Activated CD8-positive, alpha-beta memory T cell treated with anti-CD3 and anti-CD28 coated beads, Interleukin-2, amount 50 U/mL, for 24 hours (primary cell): ENCODE results near the gene DYSF.

Experiments
- DNase-seq: peaks from one replicate; pipeline ENCODE4 v3.0.0-alpha.2; 2020; ENCODE audit errors: extremely low read depth

DYSF gene

DNA sequence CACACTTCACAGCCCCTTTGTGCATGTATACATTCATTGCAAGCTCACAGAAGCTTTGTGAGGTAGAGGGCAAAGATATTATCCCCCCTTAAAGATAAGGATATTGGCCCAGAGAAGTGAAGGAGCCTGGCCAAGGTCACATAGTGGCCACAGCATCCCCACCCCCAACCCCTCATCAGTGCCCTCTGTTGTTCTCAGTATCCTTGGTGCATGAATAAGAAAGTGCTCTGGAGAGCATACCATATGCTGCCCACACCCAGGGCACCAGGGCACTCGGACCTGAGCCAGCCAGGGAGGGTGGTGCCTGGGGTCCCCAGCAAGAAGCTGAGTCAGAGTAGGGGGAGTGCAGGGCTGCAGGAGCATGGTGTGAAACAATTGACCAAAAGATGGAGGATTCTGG is 3.3 kb downstream of the DYSF start:
- no peak for DNase-seq

DNA sequence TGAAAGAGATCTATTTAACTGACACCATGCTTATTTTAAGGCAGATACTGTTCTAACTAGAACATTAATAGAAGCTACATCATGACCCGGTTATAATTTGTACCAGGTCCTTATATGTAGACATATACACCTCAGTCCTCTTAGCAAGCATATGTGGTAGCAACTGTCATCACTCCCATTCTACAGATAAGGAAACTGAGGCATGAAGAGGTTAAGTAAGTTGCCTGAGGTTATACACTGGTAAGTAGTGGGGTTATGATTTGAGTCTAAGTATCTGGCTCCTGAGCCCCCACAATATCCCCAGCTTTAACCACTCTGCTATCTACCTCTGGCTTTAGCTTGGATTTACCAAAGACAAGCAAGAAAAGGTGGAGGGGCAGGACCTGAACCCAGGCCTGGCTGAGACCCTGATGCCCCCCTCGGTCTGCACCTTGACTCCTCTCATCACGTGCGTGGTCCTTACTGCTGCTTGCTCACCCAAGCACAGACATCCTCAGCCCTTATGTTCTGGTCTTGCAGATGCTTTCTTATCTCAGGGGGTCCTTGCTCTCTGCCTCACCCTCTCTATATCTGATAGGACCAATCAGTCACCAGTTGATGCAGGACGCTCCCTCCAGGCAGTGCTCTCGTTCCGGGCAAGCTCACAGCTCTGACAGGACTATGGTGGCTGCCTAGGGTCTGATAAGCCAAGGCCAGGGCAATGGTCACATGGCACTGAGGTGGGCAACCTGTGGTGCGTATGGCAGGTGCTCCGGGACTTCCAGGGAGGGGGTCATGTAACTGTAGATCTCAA is 4.0 kb downstream of the DYSF start:
- no peak for DNase-seq

DNA sequence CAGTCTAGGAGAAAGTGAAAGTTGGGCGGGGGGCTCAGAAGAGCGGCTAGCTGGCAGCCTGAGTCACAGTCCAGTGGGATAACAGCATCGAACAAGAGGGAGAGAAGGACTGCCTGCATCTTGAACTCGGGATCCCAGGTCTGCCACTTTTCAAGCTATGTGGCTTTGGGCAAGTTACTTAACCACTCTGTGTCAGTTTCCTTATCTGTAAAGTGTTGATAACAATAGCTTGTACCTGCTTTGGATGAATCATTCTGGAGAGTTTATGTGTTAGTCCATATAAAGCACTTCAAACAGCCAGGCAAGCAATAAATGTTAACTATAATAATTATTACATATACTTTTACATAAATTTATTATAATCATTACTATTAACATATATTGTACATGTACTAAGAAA is 4.6 kb downstream of the DYSF start:
- no peak for DNase-seq

DNA sequence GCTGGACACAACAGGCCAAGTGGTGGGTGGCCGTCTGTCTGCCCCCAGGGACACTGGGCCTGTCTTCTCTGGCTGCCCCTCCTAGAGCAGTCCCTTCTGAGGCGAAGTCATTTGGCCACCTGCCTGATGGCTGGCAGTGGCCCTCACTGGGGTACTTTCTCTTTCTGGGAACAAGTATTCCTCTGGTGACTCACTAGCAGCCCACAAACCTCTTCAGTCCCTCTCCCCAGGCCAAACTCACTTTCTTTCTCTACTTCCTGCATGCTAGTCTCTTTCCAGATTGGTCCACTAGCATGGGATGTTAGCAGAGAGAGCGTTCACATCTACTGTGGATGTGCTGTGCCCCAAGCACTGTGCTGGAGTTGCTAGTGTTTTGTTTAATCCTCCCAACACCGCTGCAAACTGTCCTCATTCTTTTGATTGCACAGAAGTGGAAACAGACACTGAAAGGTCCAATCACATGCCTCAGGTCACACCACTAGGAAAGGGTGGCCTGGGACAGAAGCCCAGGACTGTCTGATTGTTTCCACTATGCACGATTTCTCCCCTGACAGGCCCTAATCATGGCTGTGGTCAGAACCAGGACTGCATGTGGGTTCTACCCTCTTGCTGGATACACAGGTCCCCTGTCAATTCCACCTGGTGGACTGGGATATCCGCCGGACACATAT is 5.2 kb downstream of the DYSF start:
- DNase-seq = no peak

DNA sequence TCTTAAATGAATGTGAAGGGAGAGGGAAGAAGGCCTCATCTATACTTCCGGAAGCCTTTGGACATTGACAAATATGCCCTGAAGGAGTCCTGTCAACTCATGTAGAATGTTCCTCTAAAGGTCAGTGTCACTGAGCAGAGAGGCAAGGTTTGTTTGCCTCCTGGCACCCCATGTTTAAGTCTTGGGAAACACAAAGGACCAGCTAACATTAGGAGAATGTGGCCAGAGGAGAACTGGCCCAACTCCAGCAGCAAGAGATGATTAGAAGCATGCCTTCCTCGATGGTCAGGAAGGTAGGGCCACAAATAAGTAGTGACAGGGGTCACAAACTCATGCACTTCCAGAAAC is 5.7 kb downstream of the DYSF start:
- DNase-seq = no peak

DNA sequence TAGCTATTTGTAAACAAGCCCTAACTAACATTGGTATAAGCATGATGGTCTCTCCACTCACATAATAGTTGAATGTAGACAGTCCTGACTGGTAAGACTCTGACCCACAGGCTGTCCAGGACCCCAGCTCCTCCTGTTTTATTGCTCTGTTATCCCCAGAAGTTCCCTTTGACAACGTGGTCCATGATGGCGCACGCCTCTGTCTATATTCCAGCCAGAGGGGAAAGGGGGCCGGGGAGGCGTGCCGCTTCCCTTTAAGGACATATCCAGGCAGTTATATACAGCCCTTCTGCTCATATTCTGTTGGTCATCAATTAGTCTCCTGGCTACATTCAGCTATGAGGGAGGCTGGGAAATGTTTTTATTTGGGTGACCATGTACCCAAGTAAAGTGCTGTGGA is 6.7 kb downstream of the DYSF start:
- no peak for DNase-seq

DNA sequence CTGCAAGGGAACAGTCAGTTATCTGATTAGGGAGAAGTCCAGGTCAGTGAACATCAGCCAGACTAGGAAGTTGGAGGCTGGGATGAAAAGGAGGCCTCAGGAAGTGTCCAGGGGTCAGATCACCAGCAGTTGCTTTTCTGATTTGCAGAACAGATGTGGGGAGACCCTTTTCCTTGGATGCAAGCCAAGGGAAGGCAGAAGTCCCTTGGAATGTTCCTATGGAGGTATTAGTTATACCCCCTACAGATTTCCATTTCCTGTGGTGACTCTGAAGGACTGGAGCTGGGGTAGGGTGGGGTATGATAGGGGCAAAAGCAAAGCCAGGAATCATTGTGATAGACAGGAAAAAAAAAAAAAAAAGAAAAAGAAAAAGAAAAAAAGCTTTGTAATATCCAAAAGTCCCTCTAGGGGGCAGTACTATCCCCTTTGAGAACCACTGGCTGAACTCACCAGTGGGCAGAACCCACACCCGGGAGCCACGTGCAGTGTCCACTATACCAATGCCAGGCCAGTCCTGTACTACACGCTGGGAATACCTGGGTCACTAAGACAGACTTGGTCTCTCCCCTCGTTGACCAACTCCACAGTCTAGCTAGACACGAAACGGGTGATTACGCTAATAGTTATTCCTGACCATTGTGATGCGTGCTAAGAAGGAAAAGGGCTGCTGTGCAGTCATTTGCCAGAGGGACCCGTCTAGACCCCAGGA is 7.4 kb downstream of the DYSF start:
- no peak for DNase-seq

DNA sequence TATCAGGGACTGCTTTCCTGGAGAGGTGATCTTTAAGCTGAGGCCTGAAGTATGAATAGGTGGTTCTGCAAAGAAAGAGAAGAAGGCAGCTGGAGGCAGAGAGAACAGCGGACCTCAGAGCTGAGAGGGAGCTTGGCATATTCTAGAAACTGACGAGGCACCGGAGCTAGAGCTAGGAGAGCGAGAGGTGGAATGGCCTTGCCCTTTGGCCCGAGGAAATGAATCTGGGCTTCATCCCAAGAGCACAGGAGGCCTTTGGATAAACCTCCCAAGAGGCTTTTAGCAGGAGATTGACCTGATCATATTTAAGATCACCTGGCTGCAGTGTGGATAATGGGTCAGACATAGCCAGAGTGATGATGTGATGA is 7.9 kb downstream of the DYSF start:
- no peak for DNase-seq

DNA sequence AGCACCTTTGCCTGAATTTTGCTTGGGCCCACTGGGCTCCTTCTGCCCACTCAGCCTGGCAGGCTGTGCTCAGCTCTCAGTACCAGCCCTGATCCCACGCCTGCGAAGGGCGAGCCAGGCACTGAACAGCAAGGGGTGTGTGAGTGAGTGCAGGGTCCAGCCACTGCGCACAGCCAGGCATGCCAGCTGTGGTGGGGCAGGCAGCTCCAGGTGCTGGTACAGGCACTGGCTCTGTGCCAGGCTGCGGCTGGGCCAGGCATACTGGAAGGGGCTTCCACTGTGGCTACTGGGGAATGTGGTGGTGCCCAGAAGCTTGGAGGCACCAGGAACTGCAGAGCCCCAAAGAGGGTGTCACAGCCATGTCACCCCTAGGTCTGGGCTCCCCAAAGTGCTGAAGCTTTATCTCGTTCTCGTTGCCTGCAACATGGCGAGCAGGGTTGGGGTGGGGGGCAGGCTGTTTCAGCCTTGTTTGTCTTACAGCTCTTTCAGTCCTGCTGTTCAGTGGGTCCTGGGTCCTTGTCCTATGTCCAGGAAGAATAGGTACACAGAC is 8.8 kb downstream of the DYSF start:
- DNase-seq = no peak

DNA sequence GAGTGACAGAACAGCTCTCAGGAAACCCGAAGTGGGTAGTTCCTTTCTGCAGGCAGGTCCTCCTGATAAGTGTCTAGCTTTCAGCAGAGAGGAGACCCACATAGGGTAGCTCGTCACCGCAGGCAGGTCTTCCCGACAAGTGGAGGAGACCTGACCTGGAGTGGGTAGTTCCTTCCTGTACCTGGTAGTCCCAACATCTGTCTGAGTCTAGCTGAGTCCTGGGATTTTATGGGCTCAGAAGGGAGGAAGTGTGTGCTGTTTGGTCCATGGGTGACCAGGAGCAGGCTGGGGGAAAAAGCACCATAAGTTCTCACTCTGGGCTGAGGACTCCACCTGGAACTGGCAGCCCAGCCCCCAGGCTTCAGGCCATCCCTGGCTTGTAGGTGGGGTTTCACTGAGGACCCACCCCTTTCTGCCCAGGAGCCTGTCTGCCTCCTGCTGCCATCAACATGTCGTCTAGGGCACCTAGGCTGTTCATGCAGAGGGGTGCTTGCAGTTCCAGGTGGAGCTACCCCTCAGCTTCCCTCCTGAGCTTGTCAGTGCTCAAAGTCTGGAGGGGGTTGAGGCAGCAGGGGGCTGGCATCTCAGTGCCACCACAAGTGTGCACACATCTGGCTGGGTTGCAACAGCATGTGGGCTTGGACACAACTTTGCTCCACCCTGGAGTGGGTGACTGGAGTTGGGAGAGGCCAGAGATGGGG is 9.4 kb downstream of the DYSF start:
- DNase-seq = no peak

DNA sequence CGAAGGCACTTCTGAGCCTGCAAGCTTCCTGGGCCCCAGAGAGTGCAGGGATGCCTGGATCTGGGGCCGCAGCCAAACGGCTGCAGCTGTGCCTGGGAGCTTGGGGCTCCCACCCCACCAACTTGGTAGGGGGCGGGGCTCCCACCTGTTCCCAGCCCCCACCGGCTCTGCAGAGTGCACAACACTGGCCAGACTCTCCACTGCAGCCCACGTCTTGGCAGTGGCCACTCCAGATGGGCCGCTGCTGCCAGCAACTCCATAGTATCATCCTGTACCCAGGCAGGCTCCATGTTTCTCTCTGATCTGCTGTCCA is 9.9 kb downstream of the DYSF start:
- DNase-seq = no peak

DNA sequence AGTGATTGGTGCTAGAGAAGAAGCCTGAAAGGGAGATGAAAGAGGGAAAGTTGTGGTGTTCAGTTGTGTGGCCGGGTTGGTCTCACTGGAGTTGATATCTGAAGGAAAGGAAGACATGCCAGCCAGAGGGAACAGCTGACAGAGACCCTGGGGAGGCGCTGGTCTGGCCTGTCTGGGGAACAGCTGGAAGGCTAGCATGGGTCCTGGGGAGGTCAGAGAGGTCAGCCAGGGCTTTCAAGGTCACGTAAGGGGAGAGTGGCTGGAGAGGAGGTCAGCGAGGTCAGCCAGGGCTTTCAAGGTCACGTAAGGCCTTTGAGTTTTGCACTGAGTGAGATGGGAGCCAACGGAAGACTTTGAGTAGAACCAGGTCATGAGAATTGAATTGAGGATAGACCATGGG is 11.0 kb downstream of the DYSF start:
- DNase-seq = no peak

DNA sequence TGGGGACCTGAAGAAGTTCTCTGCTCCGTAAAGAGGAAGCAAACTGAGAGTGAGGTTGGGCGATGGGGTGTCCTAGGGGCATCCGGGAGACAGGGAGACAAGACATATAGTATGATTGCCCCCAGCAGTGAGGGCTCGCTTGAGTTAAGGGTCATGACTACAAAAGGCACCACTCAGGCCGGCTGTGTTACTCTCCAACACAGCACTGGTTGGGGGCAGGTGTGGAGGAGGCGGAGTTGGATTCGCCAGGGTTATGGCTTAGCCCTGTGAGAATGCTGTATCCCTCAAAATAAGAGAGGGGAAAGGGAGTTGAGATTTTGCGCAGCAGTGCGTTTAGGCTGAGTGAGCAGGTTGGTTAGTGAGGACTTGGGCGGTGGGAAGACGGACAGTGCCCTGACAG is 12.0 kb downstream of the DYSF start:
- no peak for DNase-seq

DNA sequence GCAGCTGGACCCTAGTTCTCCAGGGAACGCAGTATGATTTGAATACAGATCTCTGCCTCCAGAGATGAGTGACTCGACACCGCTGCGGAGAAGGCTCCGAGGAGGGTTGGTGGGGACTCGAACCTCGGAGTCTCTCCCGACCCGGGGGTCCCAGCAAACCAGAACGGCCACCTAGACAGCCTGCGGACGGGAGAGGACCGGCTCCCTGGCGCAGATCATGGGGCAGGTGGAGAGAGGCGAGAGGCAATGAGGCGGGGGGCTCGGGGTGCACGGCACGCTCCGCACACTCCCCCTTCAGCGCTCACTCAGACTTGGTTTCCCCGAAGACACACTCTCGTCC is 12.6 kb downstream of the DYSF start:
- no peak for DNase-seq

DNA sequence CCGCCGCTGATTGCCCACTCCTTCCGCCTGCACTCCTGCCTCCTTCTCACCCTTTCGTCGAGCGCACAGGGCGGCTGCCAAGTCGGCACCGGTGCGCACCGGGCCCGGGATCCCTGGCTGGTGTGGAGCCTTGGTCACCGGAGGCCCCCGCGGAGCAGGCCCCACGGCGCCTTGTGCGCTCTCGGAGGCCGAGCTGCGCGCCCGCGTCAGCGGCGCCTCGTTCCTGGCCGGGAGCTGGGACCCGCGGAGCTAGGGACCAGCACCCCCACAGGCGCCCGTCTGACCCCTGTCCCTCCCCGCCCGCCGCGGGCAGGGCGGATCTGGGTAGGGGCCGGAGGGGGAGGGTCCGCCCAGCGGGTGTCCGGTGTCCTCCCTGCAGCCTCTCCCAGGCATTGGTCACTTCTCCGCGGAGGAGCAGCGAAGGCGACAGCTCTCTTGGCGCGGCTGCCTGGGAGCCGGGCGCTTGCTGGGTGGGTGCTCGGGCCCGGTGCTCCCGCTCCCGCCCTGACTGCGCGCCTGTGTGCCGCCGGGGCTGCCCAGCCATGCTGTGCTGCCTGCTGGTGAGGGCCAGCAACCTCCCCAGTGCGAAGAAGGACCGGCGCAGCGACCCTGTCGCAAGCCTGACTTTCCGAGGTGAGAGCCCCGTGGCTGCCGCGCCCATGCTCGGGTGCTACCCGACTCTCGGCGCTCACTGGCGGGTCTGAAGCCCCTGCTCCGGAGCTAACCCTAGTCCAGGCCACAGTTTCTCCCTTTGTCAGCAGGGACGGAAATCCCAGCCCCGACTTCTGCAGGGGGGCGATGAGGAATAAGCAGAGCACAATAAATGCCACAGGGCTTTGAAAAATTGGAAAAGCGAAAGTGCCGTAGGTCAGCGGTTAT is 13.2 kb downstream of the DYSF start:
- no peak for DNase-seq

DNA sequence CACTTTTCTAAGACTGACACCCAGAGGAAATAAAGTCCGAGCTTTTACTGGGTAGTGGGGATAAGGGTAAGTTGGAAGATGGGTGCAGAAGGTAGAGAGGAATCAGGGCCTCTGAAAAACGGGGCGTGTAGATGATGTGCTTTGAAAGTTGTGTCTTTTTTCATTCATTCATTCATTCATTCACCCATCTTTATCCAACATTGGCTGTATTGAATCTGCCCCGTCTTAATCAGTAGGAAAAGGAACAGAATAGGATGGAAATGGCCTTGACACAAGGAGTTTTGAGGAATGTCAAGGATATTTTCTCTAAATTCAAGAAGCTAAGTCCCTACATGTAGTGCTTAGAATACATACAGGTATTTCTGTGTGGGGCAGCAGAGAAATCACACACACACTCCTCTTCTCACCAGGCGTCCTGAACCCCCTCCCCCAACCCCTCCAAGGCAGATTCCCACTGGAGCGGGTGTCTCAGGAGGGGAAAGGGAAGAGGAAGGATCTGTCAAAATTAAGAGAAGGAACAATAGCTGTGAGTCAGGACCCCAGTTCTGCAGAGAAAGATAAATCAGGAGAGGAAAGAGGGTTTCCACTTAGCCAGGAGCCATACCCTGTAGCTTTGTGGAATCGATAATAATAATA is 13.9 kb downstream of the DYSF start:
- no peak for DNase-seq

DNA sequence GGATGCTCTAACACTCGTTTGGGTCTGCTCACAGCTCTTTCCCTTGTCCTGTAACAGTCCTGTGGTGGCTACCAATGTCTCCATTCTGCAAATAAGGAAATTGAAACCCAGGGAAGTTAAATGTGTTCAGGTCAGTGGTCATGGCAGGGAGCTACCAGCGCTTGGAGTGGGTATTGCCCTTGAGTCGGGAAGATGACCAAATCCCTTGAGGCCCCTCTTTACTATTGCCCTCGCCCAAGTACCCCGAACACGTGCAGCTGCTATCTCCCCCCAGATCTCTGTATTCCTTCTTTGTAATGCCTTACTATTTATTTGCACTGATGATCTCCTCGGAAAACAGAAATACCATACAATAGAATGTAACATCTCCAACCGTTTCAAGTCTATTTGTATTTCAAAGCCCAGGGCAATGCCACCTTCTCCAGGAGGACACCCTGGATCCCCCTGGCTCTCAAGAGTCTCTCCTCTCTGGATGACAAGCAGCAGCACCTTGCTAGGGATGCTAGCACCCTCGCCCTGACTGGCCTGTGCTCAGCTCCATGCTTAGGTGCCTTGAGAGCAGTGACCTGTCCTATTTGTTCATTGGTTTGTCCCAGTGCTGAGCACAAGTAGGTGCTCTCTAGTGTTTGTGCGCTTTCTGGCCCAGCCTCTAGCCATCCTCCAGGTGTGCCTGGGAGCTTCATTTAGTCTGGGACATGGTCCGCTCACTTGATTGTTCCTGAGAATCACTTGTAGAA is 15.1 kb downstream of the DYSF start:
- no peak for DNase-seq

DNA sequence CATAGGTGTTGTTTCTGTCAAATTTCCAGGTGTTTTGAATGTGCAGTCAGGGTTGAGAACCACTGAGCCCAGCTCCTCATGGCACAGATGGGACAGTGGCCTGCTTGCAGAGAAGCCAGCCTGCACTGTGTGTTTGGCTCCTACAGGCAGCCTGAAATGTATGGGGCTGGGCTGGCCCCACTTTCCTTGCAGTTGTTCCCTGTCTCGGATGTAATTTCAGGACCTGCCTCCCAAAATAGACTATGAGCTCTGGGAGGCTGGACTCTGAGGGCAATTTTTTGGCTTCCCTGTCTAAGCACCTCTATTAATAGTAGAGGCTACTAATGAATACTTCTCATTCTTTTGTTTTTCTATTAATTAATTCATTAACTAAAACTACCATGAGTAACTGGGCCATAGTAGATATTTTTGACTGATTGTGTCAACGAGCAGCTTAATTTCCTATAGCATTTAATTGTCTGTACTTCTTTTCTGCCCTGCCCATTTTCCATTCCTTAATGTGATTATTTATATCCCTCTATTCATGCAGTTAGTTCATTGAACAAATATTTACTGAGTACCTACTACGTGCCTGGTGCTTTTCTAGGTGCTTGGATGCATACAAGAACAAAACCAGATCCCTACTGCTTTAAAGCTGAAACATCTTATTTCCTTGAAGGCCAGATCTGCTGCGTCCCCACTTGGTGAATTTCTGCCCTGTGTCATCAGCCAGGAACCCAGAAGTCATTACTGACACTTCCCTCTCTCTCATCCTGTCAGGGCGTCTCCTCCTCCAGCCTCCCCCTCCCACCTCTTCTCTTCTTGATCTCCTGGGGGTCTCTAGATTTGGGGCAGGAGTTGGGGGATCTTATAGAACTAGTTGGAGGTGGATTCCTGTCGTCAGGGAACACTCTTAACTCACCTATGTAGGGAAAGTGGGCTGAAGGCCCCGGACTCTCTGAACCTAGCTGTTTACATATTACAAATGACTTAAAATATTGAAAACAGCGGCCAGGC is 16.3 kb downstream of the DYSF start:
- no peak for DNase-seq

DNA sequence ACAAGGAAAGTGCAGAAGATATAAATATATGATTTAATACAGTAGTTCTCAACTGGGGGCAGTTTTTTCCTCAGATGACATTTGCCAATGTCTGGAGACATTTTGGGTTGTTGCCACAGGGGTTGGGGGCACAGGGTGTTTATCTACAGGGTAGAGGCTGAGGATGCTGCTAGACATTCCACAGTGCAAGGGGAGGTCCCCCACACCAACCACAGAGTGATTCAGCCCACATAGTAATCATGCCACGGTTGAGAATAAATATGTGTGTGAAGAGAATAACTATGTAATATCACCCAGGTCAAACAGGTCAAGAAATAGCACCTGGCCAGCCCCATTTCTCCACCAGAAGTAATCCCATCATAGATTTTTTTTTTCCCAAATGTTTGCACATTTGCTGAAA is 17.9 kb downstream of the DYSF start:
- DNase-seq = no peak
